HG03521 (cell line): ENCODE results near the gene APOD.

ENCODE experiments used
- ATAC-seq: cut with Tn5 transposase; IDR thresholded peaks from one replicate; pipeline ENCODE4 v1.9.1; 2021; ENCODE audit warnings: mild to moderate bottlenecking, moderate library complexity; ENCODE audit not compliant: unreplicated experiment

Gene APOD

DNA sequence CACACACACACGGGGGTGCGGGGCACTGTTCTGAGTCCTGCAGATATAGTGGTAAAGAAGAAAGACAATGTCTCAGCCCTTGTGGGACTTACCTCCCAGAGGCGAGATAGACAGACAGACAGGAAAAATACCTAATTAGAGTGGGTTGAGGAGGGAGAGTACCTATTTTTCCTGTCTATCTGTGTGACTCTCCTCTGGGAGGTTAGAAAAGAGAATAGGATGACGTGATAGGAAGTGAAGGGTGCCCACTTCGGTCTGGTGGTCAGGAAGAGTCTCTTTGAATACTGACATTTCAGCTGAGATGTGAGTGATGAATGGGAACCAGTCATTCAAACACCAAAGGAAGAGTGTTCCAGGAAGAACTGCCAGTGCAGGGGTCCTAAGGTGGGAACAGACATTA is 4.1 kb upstream of the APOD start:
- no peak for ATAC-seq

DNA sequence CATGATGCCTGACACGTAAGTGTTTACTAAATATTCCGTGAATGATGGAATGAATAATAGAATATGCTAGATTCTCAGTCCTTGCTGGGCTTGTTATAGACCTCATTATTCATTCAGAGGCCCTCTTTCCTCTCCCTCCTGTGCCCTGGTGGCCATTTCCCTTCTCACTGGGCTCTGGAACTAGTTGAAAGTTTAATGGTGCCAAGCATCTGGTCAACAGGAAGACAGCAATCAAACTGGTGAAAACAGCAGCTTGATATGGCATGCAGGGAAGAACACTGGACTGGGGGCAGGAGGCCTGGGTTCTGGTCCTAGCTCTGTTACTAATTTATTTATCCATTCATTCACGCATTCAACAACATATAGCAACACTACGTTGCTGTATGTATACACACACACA is 3.7 kb upstream of the APOD start:
- no peak for ATAC-seq

DNA sequence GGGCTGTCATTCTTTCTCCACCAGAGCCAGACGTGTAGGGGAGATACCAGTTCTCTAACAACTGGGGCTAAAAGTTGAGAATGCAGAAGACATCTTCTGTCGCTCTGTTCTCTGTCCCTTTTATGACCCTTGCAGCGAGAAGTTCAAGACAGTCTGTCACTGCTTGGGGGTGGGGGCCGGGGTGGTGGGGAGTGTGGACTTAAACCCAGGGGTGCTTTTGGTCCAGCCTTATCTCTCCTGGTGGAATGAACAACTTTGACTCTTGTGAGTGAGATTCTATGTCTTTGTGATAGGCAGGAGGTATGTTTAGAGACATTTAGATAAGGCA is 767 bp upstream of the APOD start:
- no peak for ATAC-seq

DNA sequence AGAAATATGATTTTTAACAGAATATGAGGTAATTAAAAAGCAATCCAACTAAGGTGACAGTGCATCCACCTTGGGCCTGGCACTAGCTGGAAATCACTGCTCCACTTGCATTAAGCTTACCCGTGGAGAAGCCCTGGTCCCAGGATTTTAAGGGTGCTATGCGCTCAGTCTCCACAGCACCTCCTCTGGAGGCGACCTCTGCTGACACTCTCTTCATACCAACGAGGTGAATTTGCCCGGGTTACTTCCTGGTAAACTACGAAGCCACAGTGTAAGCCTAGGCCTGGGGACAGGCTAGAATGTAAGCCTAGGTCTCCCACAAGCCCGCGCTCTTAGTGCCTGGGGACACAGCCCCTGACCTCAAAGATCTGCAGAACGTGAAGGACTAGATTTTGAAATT is 793 bp downstream of the APOD start:
- no peak for ATAC-seq

DNA sequence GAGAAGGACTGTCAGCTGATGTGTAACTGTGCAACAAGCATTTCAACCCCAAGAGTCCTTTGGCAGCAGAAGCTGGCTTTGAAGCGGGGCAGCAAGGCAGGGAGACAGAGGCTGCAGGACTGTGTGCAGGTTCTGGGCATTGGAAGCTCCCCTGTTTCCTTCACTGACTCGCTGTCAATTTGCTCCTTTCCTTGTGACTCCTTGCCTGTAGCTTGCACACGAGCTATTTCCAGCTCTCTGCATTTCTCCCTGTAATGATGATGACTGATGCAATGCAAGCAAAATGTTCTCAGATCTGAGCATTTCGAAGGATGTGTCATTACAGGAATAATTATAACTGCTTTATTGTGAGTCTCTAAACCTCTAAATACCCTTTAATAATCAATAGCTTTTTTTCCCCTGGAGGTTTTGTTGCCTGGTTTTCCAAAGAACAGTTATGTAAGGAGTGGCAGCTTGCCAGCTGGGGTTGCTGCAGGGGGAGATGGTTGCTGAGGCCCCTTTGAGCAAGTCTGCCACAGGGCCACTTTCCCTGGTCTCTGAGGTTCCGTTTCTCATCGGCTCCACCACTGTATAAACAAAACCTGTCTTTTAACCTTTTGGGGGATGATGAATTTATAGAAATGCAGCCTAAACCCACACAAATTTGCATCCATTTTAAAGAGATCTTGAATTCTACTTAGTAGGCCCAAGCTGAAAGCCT is 2.8 kb downstream of the APOD start:
- no peak for ATAC-seq

DNA sequence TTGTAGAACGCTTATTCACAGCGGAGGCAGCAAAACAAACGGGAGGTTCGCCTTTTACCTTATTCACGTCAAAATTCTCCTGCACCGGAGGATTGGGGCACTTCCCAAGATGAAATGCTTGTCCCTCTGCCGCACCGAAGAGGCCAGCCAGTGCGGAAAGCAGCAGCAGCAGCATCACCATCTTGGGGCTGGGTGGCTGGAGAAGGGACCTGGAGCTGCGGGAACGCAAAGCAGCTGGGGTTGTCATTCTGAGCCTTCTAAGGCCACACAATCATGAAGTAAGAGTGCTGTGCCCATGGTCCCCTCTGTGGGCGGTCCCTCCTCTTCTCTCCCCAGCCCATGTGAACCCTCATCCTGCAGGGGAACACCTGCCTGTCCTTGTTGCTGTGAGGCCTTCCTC is 4.5 kb downstream of the APOD start:
- ATAC-seq, result no peak

DNA sequence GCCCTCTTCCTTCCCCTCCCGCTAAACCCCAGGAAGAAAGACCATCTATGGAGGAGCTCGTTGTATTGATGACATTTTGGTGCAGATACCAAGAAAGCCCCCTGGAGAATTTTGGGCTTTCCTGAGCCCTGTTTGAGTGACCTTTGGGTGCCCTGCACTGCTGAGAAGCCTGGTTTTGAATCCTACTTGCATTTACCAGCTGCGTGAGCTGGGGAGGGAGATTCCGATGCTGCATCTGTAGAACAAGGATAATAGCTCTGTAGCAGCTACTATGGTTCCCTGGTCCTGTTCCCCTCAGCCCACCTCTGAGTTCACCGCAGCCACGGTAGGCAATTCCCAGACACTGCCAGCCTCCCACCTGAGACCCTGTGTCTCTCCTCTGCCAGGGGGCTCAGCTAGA is 5.2 kb downstream of the APOD start:
- no peak for ATAC-seq

DNA sequence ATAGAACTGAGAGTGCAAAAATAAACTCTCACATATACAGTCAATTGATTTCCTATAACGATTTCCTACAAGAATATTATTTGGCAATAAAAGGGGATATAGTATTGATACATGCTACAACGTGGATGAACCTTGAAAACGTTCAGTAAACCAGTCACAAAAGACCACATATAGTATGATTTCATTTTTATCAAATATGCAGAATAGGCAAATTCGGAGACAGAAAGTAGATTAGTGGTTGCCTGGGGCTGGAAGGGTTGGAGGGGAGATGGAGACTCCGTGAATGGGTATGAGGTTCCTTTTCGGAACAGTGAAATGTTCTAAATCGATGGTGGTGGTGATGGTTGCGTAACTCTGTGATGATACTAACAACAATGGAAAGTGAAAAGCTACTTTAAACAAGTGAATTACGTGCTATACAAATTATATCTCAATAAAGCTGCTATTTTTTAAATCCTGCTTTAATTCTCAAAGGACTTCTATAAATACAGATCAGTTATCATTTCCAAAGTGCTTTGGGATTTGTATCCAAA is 6.0 kb downstream of the APOD start:
- ATAC-seq, result no peak

DNA sequence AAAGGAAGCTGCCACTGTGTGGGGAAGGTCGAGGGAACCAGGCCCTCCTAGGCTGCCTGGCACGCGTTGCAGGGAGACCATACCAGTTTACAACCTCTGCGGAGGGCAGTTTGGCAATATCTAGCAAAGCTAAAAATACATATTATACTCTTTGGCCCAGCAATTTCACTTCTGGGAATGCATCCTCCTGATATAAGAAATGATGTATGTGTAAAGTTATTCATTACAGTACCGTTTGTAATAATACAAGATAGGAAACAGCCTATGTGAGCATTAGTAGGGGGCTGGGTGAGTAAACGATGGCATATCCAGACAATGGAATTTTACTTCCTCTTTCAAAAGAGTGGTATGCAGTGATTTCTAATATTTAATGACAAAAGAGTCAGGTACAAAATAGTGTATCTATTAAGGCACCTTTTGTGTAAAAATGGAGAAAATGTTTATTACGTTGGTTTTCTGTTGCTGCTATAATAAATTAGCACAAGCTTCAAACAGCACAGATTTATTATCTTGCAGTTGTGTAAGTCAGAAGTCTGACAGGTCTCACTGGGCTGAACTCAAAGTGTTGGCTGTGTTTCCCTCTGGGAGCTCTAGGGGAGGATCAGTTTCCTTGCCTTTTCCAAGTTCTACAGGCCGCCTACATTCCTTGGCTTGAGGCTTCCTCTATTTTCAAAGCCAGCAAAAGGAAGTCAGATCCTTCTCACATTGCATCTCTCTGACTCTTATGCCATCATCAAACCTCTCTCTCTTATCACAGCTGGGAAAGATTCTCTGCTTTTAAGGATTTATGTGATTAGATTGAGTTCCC is 9.0 kb downstream of the APOD start:
- no peak for ATAC-seq

DNA sequence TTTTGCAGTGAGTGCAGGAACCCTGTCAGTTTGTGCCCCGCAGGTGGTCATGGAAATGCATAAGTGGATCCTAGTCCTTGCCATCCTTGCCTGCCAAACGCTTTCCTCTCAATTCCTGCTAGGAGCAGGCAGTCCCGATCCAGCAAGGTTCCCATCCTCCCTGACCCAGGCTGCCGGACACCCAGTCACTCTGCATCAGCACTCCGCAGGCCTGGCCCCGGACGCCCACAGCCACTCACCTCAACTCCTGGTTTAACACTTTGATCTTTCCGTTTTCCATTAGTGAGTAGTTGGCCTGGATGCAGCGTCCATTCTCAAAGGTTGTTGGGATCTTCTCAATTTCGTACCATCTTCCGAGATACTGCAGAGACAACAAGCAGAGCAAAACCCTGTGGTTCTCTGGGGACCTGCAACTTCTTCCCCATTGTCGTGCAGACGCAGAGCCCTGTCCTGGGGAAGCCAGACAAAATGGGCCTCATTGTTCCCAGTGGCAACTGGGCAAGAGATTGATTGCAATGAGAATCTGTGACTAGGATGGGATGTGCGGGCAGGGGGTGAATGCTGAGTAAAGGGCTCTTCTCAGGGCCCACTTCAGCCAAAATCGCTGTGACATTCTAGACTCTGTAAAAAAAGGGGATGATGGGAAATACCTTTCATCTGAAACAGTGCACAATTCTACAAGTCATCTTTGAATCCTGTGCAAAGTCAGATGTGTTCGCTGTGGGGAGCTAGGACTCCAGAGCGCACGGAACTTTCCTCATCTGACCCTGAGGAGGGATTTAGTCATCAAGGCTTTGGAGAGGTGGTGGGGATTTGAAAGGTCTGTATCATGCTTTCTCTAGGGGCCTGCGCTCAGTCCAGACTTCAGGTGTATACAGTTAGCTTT is 9.9 kb downstream of the APOD start:
- no peak for ATAC-seq

DNA sequence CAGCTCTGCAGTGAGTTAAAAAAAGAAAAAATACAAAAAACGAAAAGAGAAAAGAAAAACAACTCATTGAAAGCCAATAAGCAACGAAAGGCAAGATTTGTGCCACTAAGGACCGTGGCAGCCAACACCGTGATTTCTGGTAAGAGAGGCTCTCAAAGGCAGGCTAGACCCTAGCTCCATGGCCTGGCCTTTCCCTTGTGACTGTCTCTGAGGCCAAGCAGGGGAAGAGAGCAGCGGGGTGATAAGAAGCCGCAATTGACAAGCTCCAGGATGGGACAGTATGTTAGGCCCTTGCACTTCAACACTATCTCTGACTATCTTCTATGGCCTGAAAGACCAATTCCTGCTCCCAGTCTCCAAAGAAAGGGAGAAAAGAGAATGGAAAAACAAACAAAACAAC is 12.4 kb downstream of the APOD start:
- ATAC-seq, result no peak

DNA sequence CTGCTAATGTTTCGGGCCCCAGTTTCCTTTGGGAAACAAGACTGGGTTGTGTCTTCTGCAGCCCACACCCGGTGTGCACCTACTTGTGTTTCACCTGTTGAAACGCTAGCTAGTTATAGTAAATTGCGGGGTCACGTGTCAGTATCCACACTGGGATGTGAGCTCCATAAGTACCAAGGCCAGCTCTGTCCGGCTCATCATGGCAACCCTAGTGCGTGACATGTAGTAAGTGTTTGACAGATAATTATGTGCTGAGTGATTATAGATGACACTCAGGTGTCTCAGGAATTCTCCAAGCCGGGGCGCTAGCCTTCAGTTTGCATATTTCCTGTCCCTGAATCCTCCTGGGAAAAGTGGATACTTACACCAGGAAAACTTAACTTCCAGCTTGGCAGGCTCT is 12.8 kb downstream of the APOD start:
- ATAC-seq, result no peak

DNA sequence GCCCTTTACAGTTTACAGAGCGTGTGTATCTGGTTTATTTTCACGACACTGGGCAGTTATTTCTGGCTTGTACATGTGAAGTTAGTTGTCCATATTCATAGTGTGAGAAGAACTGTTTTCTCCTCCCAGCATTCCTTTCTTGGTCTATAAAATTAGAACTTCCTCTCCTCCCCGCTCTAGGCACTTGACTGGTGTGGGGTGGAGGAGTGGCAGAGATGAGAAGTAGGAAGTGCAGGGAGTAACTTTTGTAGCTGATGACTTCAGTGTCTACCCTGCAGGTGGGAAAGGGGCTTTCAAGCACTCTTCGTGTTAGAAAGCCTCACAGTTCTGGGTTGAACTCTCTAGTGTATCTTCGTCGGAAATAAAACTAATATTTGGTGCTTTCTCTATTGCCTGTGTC is 13.4 kb downstream of the APOD start:
- no peak for ATAC-seq

DNA sequence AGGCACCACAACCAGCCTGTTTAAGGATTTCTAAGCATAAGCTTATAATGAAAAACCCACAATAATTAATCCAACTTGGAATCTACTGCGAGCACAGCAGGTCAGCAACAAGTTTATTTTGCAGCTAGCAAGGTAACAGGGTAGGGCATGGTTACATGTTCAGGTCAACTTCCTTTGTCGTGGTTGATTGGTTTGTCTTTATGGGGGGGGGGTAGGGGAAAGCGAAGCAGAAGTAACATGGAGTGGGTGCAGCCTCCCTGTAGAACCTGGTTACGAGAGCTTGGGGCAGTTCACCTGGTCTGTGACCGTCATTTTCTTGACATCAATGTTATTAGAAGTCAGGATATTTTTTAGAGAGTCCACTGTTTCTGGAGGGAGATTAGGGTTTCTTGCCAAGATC is 15.1 kb downstream of the APOD start:
- ATAC-seq, result no peak

DNA sequence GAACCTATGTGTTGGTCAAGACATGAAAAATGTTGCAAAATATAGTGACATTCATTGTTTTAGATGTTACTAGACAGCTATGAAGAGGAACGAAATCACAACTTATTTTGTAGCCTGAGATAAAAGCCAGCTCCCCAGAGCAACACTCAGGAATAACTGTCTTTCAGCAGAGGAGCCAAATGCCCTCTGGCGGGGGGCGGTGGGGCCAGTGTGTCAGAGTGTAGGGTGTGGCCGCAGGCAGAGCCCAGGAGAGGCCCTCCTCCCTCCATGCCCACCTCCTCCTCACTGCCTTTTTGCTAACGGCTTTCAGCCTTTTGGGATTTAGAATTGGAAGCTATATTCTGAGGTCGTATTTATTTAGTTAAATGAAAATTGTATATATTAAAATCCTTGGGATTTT is 16.9 kb downstream of the APOD start:
- ATAC-seq, result no peak

DNA sequence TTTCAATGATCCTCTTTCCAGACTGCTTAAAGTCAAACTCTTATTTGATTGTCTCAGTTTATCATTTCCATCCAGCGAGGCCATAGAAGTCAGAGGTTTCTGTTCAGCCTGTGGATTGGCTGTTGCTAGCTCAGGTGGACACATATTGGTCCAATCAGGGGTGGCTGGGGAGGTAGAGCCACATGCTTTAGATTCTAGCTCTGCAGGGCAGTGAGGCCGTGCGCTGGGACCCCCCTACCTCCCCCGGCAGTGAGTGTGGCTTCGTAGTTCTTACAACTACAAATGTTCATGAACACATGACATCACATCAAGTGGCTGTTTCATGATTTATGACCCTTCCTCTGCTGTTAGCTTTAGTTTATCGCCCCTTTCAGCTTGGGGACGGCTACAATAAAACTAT is 18.0 kb downstream of the APOD start:
- ATAC-seq, result no peak

DNA sequence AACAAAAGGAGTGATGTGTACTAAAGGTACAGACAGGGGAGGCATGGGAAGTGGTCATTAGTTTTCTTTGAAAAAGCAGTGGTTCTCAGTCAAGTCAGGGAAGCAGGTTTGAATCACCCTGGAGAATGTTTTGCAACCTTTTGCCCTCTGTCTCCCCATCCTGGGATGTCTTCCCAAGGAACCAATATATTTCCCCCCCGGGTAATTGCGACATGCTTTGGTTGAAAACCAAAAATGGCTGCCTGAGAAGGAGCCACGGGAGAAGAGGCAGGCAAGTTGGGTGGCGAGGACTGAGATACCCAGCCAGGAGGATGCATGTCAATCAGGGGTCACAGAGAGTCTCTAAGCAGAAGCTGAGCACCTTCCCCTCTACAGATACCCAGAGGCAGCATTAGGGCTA is 20.4 kb downstream of the APOD start:
- ATAC-seq, result no peak

DNA sequence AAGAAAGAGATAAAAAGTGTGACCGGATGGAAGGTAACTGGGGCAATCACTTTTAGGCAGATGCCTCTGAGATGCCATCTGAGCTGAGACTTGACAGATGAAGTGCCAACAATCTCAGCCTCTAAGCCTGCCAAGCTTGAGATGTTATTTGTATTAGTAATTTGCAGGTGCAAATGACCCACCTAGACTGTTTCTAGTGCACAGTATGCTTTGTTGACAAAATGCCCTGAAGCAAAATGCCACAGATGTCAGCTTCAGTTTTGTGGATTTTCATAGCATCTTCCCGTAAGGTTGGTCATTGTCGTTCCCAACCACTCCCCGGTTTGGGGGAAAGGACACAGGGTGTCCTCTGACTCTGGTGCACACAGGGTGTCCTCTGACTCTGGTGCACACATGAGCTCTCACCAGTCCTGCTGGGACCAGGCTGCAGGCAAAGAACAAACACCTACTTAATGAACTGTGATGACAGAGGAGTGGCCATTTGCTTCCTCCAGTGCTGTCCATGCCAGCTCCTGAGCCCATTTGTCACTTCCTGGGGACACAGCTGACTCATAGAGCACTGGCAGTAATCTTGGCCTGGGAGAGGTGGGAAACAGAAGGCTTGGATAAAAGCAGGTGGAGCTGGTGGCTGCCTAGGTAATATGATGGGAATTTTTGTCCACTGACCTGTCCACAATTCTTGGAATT is 23.9 kb downstream of the APOD start:
- no peak for ATAC-seq

DNA sequence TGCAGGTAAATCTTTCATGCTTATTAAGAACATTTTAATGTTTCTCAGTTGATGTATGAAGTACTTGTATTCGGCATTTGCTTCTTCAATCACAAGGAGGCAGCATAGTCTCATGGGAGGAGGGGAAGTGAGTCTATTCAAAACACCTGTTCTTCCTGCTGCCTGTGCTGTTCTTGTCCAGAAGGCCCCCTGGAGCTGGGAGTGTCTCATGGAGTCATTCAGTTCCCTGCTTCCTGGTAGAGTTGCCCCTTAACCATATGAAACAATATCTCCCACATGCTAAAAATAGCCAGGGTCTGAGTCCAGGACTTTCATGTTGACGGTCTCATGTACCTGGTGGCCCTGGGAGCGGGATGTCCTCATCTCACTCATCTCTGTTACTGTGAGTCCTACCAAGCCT is 25.1 kb downstream of the APOD start:
- no peak for ATAC-seq

DNA sequence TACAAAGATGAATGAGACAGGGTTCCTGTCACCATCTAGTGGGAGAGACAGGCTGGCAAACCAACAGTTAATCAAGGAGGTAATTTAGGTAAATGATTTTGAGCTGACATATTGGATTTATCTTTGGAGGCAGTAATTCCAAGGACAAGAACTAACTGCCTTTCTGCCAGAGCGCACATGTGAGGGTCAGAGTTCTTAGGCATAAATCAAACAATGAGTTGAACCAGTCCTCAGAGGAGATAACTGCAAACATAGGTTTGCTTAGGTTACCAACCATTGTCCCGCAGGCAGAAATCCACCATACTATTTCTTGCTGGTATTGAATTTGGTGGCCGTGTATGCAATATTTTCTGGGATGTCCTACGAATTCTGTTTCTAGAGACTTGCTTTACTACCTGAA is 26.4 kb downstream of the APOD start:
- no peak for ATAC-seq

DNA sequence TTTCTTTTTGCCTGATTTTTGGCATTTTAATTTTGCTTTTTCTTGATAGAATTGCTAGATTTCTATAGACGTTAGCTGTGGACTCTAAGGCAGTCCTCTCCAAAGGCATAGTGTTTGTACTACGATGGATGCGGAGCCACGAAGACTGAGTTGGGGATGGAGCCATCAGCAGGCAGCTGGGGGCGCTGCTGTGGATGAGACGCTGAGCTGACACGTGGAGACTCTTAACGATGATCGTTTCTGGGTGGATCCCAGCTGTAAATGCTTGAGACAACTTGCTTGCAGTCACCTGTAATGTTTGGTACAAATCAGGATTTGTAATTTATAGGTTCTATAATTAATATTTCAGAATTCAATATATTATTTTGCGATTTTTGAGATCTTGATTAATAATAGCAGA is 27.4 kb downstream of the APOD start:
- ATAC-seq, result no peak
